H9 (cell line): ENCODE data around the gene PRDM11. TPM values are rescaled to one million over a fixed set of nuclear protein-coding genes. Genes with fewer than 3 reads are reported as not detected.

Experiments
- DNase-seq: peaks from one replicate; pipeline ENCODE4 v3.0.0-alpha.2; 2017
- H2AFZ ChIP-seq: one replicate; pipeline ENCODE4 v1.6.1; 2013; ENCODE audit warnings: mild to moderate bottlenecking, low read length, control low read depth, moderate library complexity
- H2AK5ac ChIP-seq: 2 replicates; pipeline ENCODE4 v1.6.1; 2013; ENCODE audit warnings: low read length, control low read depth, mixed read lengths; ENCODE audit not compliant: insufficient read length
- H2BK120ac ChIP-seq: one replicate; pipeline ENCODE4 v1.6.1; 2013; ENCODE audit warnings: low read depth, mild to moderate bottlenecking, low read length, control low read depth, inconsistent platforms; ENCODE audit not compliant: poor library complexity, severe bottlenecking
- H2BK12ac ChIP-seq: 2 replicates; pipeline ENCODE4 v1.6.1; 2013; ENCODE audit warnings: low read length, control low read depth, mixed read lengths, low read depth; ENCODE audit not compliant: insufficient read length
- H2BK15ac ChIP-seq: 2 replicates; pipeline ENCODE4 v1.6.1; 2013; ENCODE audit warnings: low read depth, low read length, control low read depth
- H2BK20ac ChIP-seq: one replicate; pipeline ENCODE4 v1.6.1; 2013; ENCODE audit warnings: low read depth, mild to moderate bottlenecking, low read length, control low read depth, inconsistent platforms; ENCODE audit not compliant: poor library complexity, severe bottlenecking
- H2BK5ac ChIP-seq: 2 replicates; pipeline ENCODE4 v1.6.1; 2013; ENCODE audit warnings: low read length, control low read depth, mixed read lengths; ENCODE audit not compliant: insufficient read length
- H3K14ac ChIP-seq: 2 replicates; pipeline ENCODE4 v1.6.1; 2013; ENCODE audit warnings: low read length, control low read depth; ENCODE audit not compliant: insufficient read depth
- H3K18ac ChIP-seq: 2 replicates; pipeline ENCODE4 v1.6.1; 2013; ENCODE audit warnings: low read depth, mild to moderate bottlenecking, mixed read lengths, low read length, control low read depth; ENCODE audit not compliant: insufficient read length
- H3K23ac ChIP-seq: 2 replicates; pipeline ENCODE4 v1.6.1; 2013; ENCODE audit warnings: low read length, control low read depth, mixed read lengths, low read depth; ENCODE audit not compliant: insufficient read length
- H3K23me2 ChIP-seq: 2 replicates; pipeline ENCODE4 v1.6.1; 2013; ENCODE audit warnings: low read depth, mild to moderate bottlenecking, mixed read lengths, low read length, control low read depth; ENCODE audit not compliant: insufficient read length, poor library complexity, severe bottlenecking
- H3K27ac ChIP-seq: 2 replicates; pipeline ENCODE4 v1.5.1; 2013; ENCODE audit warnings: low read length, control low read depth, mixed read lengths, low read depth; ENCODE audit not compliant: insufficient read length
- H3K27me3 ChIP-seq: 2 replicates; pipeline ENCODE4 v1.6.1; 2013; ENCODE audit warnings: low read length, control low read depth, inconsistent platforms; ENCODE audit not compliant: insufficient read depth
- H3K4ac ChIP-seq: 2 replicates; pipeline ENCODE4 v1.6.1; 2013; ENCODE audit warnings: low read depth, mild to moderate bottlenecking, control low read depth, inconsistent platforms, low read length, moderate library complexity
- H3K4me1 ChIP-seq: 2 replicates; pipeline ENCODE4 v1.6.1; 2013; ENCODE audit warnings: low read length, control low read depth, inconsistent platforms; ENCODE audit not compliant: insufficient read depth
- H3K4me2 ChIP-seq: 2 replicates; pipeline ENCODE4 v1.6.1; 2013; ENCODE audit warnings: low read length, control low read depth, mixed read lengths; ENCODE audit not compliant: insufficient read length, insufficient read depth
- H3K56ac ChIP-seq: 2 replicates; pipeline ENCODE4 v1.6.1; 2013; ENCODE audit warnings: low read depth, mild to moderate bottlenecking, mixed read lengths, low read length, control low read depth; ENCODE audit not compliant: insufficient read length
- H3K79me1 ChIP-seq: 2 replicates; pipeline ENCODE4 v1.6.1; 2013; ENCODE audit warnings: low read depth, mild to moderate bottlenecking, moderate library complexity, low read length, control low read depth, inconsistent platforms; ENCODE audit not compliant: insufficient read depth, poor library complexity, severe bottlenecking
- H3K79me2 ChIP-seq: 2 replicates; pipeline ENCODE4 v1.6.1; 2013; ENCODE audit warnings: low read length, control low read depth, inconsistent platforms; ENCODE audit not compliant: insufficient read depth
- H3K9ac ChIP-seq: 2 replicates; pipeline ENCODE4 v1.6.1; 2013; ENCODE audit warnings: low read length, control low read depth, mixed read lengths; ENCODE audit not compliant: insufficient read length; ENCODE audit errors: extremely low read depth
- H3K9me3 ChIP-seq: one replicate; pipeline ENCODE4 v1.6.1; 2013; ENCODE audit warnings: low read depth, low read length, inconsistent platforms; ENCODE audit not compliant: control insufficient read depth
- H3T11ph ChIP-seq: one replicate; pipeline ENCODE4 v1.6.1; 2013; ENCODE audit warnings: mild to moderate bottlenecking, low read length, control low read depth, inconsistent platforms
- H4K20me1 ChIP-seq: one replicate; pipeline ENCODE4 v1.6.1; 2013; ENCODE audit not compliant: control insufficient read depth, insufficient read length, insufficient read depth
- H4K5ac ChIP-seq: 2 replicates; pipeline ENCODE4 v1.6.1; 2013; ENCODE audit warnings: low read depth, mild to moderate bottlenecking, mixed read lengths, low read length, control low read depth; ENCODE audit not compliant: insufficient read length
- H4K8ac ChIP-seq: replicated peaks from 2 replicates; pipeline ENCODE4 v1.6.1; 2013; ENCODE audit warnings: low read length, control low read depth, mixed read lengths, low read depth; ENCODE audit not compliant: insufficient read length
- H4K91ac ChIP-seq: 2 replicates; pipeline ENCODE4 v1.6.1; 2013; ENCODE audit warnings: low read depth, mild to moderate bottlenecking, moderate library complexity, mixed read lengths, low read length, control low read depth; ENCODE audit not compliant: insufficient read length
- H3K27ac Mint-ChIP-seq, 3 experiments: 2 replicates in 2 of 3; 3 replicates in 1 of 3; pipeline ENCODE4 v1.8.0; 2020 to 2021; ENCODE audit warnings: mixed read lengths in 3 of 3, mild to moderate bottlenecking in 1 of 3, moderate library complexity in 1 of 3
- H3K27me3 Mint-ChIP-seq: 2 replicates; pipeline ENCODE4 v1.8.0; 2021; ENCODE audit warnings: low read depth, mild to moderate bottlenecking, moderate library complexity, mixed read lengths
- H3K36me3 Mint-ChIP-seq, 3 experiments: 2 replicates in 2 of 3; 3 replicates in 1 of 3; pipeline ENCODE4 v1.8.0; 2020 to 2021; ENCODE audit warnings: low read depth in 3 of 3, mixed read lengths in 3 of 3; ENCODE audit not compliant: insufficient read depth in 1 of 3
- H3K4me1 Mint-ChIP-seq, 2 experiments: 2 replicates each; pipeline ENCODE4 v1.8.0; 2020; ENCODE audit warnings: mixed read lengths in 2 of 2
- H3K4me3 Mint-ChIP-seq, 2 experiments: 2 replicates in 1 of 2; 3 replicates in 1 of 2; pipeline ENCODE4 v1.8.0; 2020 to 2021; ENCODE audit warnings: mild to moderate bottlenecking in 2 of 2, mixed read lengths in 2 of 2, moderate library complexity in 1 of 2
- H3K9me3 Mint-ChIP-seq, 2 experiments: 2 replicates in 1 of 2; 3 replicates in 1 of 2; pipeline ENCODE4 v1.8.0; 2020; ENCODE audit warnings: mild to moderate bottlenecking in 2 of 2, mixed read lengths in 2 of 2, moderate library complexity in 1 of 2
- WGBS: extraction: QIAGEN DNeasy Blood & Tissue Kit; methylation state at CpG from one replicate; pipeline ENCODE4 v1.1.7; 2013; ENCODE audit warnings: missing lambda C conversion rate, low lambda C conversion rate, mixed read lengths; ENCODE audit not compliant: insufficient read length; ENCODE audit errors: extremely low coverage; 5-methylcytosine and 5-hydroxymethylcytosine counted together
- long read RNA-seq: library from polyadenylated mRNA; unstranded; transcript quantifications from one replicate; pipeline ENCODE4 v2.0.0, GENCODE V29; 2020
- total RNA-seq: library from RNA; stranded (reverse); gene quantifications from 2 replicates; pipeline ENCODE4 v1.2.1, GENCODE V29; 2021
- TF ChIP-seq, protein P1 (sequence below): fragments of 200-600 bp; sonication (generic); conservative IDR thresholded peaks from 3 replicates; pipeline ENCODE4 v1.8.0; 2021; ENCODE audit warnings: antibody characterized with exemption, mild to moderate bottlenecking

PRDM11 gene
- total RNA-seq = 11.5 and 12.0 TPM in 2 replicates
- long read RNA-seq, partial matches to known transcripts = 4 of 7 reads
- long read RNA-seq, other reads (novel, unspliced or antisense) = 3 of 7 reads

GRCh38 chr11:45146072-45147016 lies at the start of gene PRDM11:
PRDM11 (plus strand) TSS chr11:45146639; CDS start chr11:45181767, 35,128 bp downstream.
- Histone ChIP-seq H4K8ac (no peak within 1 kb of the TSS), H3K56ac (no peak within 1 kb of the TSS), H2BK5ac (no peak within 1 kb of the TSS), H3K23ac (no peak within 1 kb of the TSS), H3K23me2 (peaks cover 13% of the 10 kb centered on the region), H3K18ac (peak within 1 kb of the TSS; percentile 74), H3K27me3 (no peaks in the 10 kb centered on the region; the same call in 1 of the 2 replicates), H2BK120ac (no peak within 1 kb of the TSS), H4K5ac (no peak within 1 kb of the TSS), H2AK5ac (no peak within 1 kb of the TSS), H3T11ph (no peak within 1 kb of the TSS), H3K14ac (peak within 1 kb of the TSS; percentile 62), H2BK15ac (no peak within 1 kb of the TSS), H3K9me3 (no peaks in the 10 kb centered on the region), H3K27ac (no peak within 1 kb of the TSS), H4K20me1 (no peaks in the 10 kb centered on the region), H3K4ac (no peak within 1 kb of the TSS), H2AFZ (no peak within 1 kb of the TSS), H4K91ac (no peak within 1 kb of the TSS), H2BK20ac (no peak within 1 kb of the TSS), H3K4me1 (peaks cover 6% of the 10 kb centered on the region; the same call in 1 of the 2 replicates), H2BK12ac (no peak within 1 kb of the TSS), H3K9ac (peak within 1 kb of the TSS; percentile 12), H3K4me2 (peak within 1 kb of the TSS; percentile 94), H3K79me1 (peaks cover 4% of the 10 kb centered on the region), H3K79me2 (no peaks in the 10 kb centered on the region; the same call in 1 of the 2 replicates)
- Mint-ChIP-seq H3K27me3 (peaks cover 54% of the 10 kb centered on the region), H3K27ac (peak within 1 kb of the TSS in 2 of 3 experiments; percentile 85 to 86; a peak in 4 of 7 replicates), H3K36me3 (peaks cover 7 to 14% (median 11%) of the 10 kb centered on the region in 3 experiments; a peak in 5 of 7 replicates), H3K4me1 (peaks cover 17 to 20% of the 10 kb centered on the region in 2 experiments), H3K9me3 (peaks cover 3 to 7% of the 10 kb centered on the region in 2 experiments; a peak in 3 of 5 replicates), H3K4me3 (peak within 1 kb of the TSS; percentile 78 to 91)
- WGBS = no CpG with 5 or more reads among the region's 93 CpGs
- TF ChIP-seq, protein P1, sequence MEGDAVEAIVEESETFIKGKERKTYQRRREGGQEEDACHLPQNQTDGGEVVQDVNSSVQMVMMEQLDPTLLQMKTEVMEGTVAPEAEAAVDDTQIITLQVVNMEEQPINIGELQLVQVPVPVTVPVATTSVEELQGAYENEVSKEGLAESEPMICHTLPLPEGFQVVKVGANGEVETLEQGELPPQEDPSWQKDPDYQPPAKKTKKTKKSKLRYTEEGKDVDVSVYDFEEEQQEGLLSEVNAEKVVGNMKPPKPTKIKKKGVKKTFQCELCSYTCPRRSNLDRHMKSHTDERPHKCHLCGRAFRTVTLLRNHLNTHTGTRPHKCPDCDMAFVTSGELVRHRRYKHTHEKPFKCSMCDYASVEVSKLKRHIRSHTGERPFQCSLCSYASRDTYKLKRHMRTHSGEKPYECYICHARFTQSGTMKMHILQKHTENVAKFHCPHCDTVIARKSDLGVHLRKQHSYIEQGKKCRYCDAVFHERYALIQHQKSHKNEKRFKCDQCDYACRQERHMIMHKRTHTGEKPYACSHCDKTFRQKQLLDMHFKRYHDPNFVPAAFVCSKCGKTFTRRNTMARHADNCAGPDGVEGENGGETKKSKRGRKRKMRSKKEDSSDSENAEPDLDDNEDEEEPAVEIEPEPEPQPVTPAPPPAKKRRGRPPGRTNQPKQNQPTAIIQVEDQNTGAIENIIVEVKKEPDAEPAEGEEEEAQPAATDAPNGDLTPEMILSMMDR = no peak
- DNase-seq = peak; percentile 39
